Measurements from ENCODE around the gene AFMID.

Gene AFMID

GRCh38 chr17:78180083-78180482 lies 7.1 kb upstream of the AFMID start:
- DNase-seq (ENCODE audit: low spot score): no peak

DNA sequence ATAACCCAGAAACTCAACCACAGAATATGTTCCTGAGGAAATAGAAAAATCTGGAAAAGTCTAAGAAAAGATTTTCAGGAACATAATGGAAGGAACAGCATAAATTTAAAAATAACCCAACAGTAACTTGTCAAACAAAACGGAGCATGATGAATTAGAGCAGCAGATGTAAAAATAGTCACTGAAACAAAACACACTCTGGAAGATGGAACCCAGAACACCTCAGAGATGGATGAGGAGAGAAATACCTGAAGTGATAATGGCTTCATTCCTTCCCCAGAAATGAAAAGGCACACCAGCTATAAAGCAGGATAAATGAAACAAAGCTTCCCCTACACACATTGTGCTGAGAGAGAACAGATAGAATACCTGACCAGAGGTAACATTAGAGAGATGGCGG lies 6.7 kb upstream of the AFMID start:
- DNase-seq (ENCODE audit: low spot score): no peak

GRCh38 chr17:78182504-78182903 lies 4.7 kb upstream of the AFMID start:
- no peak for DNase-seq (ENCODE audit: low spot score)

DNA sequence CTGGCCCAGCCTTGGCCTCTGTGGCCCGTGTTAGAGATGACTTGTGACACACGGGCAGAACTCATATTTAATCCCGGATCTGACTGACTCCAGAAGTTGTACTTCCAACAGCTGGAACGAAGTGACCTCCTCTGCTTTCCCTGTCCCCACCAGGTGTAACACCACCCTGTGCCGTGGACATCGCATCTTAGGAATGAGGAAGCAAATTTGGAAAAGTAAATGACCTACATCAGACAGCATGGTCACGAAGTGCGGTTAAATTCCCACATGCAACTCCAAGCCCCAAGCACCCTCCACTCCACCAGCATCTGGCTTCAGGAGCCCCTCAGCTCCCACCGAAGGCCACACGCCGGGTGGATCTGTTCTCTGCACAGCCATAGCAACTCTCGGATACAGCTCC lies 3.2 kb upstream of the AFMID start:
- no peak for DNase-seq (ENCODE audit: low spot score)

DNA sequence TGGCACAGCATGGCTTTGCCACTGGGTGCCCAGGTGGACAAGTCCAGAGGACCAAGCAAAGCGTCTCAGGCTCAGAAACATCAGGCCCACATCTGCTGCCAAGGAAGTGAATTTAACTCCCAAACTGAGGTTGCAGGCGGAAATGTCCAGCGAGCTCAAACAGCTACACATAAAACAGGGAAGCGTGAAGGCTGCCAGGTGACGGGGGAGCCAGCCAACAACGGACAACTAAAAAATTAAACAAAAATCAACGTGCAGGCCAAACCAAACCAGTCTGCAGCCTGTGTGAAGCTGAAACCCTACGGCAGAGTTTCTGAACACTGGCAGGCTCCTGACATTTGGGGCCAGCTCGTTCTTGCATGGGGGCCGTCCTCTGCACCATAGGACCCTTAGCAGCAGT lies 2.8 kb upstream of the AFMID start:
- no peak for DNase-seq (ENCODE audit: low spot score)

DNA sequence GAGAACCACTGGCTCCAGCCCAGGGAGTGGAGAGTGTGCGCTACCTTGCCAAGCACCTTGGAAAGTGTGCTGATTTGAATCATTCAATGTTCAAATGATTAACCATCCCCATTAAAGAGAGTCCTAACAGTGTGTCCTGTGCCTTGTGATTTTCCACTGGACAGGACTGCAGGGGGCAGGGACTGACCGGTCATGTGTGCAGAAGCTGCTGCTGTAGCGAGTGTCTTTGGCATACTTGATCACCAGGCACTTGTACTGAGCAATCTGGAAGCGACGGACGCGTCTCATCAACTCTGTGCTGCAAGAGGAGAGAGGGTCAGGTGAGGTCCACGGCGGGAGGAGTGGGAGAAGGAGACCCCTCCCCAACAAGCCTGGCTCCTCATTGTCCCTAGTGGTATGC lies 2.3 kb upstream of the AFMID start:
- no peak for DNase-seq (ENCODE audit: low spot score)

- DNase-seq (ENCODE audit: low spot score): peak; percentile 65
These were observed 1.0 kb upstream of the AFMID start for GRCh38 chr17:78185981-78186691.

DNA sequence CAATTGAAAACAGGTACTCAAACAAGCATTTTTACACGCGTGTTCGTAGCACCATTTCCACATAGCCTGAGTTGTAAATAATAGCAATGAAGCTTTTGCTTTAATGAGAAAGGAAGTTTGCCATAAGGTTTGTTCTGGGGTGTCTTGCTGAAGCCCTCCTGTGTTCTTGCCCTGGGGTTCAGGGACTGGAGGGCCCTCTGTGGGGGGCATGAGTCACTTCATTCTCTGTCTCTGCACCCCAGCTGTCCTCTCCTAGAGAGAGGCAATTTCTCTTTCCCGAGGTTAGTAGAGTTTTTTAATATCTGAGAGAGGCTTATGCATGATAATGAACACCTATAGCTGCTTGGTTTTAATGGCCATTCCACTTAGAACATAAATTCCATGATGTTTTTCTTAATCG lies 9.6 kb downstream of the AFMID start:
- no peak for DNase-seq (ENCODE audit: low spot score)

DNA sequence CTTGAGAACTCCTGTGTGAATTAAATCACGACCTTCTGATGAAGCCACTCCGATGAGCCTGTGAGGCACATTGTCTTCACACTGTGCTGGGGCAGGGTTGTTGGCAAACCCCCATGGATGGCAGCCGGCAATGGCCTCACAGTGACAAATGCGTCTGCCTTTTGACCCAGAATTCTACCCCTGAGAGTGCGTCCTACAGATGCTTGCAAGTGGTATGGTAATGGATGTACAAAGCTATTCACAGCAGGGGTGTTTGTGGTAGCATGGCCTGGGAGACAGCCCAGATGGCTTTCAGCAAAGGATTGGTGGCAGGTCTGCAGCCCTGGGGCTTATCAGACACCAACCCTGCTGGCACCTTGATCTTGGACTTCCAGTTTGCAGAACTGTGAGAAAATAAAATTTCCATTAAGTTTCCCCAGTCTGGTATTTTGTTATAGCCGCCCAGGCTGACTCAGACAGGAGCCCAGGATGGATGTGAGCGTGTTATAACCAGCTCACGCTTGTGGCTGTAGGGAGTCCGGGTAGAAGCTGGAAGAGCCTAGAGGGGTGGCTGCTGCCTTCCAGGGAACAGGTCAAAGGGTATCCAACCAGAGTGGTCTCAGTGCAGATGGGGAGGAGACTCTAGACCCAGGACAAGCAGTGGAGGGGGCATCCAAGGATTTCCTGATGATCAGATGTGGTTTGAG lies 10.1 kb downstream of the AFMID start:
- DNase-seq (ENCODE audit: low spot score): no peak

DNA sequence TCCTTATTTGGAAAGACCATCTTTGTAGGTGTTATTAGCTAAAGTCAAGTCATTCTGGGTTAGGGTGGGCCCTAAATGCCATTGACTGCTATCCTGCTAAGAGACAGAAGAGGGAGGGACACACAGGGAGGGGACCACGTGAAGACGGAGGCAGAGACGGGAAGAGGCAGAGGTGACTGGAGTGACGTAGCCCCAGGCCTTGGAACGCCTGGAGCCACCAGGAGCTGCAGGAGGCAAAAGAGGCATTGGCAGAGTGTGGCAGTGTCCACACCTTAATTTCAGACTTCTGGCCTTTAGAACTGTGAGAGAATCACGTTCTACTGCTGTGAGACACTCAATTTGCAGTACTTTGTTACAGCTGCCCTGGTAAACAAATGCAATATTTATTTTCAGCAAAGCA lies 13.3 kb downstream of the AFMID start:
- no peak for DNase-seq (ENCODE audit: low spot score)

- no peak for DNase-seq (ENCODE audit: low spot score)
These were observed 15.5 kb downstream of the AFMID start for GRCh38 chr17:78202666-78203065.

- no peak for DNase-seq (ENCODE audit: low spot score)
These were observed 17.4 kb downstream of the AFMID start for GRCh38 chr17:78204387-78205123.

DNA sequence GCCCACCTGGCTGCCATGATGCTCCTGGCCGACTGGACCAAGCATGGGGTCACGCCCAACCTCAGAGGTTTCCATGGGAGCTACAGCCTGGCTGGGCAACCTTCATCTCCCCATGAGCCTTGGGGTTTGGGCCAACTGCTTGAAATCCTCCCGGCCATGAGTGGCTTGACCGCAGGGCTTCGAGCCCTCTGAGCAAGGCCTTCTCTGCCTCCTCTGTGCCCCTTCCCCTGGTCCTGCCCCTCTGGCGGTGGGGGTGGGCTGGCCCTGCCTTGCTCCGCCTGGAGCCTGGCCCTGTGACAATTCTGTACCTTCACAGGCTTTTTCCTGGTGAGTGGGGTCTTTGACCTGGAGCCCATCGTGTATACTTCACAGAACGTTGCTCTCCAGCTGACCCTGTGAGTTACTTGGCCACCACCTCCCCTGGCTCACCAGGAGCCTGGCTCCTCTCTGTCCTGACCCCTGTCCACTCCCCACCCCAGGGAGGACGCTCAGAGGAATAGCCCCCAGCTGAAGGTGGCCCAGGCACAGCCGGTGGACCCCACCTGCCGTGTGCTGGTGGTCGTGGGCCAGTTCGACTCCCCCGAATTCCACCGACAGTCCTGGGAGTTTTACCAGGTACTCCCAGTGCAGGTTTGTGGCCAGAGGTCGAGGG lies 18.1 kb downstream of the AFMID start:
- DNase-seq (ENCODE audit: low spot score): no peak

DNA sequence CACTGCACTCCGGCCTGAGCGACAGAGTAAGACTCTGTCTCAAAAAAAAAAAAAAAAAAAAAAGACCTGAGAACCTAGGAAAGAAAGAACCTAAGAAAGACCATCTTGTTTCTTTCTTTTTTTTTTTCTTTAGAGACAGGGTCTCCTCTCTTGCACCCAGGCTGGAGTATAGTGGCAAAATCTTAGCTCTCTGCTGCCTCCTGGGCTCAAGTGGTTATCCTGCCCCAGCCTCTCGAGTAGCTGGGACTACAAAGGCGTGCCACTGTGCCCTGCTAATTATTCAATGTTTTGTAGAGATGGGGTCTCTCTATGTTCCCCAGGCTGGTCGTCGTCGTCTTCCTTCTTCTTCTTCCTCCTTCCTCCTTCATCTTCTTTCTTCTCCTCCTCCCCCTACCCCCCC lies 19.1 kb downstream of the AFMID start:
- DNase-seq (ENCODE audit: low spot score): no peak

GRCh38 chr17:78208486-78208885 lies 21.3 kb downstream of the AFMID start:
- no peak for DNase-seq (ENCODE audit: low spot score)

GRCh38 chr17:78210111-78210510 lies 22.9 kb downstream of the AFMID start:
- no peak for DNase-seq (ENCODE audit: low spot score)

- no peak for DNase-seq (ENCODE audit: low spot score)
These were observed 23.9 kb downstream of the AFMID start for GRCh38 chr17:78211032-78211431.

- peak; percentile 98 for DNase-seq (ENCODE audit: low spot score)
These were observed 27.0 kb downstream of the AFMID start, which contains the start of gene BIRC5 for GRCh38 chr17:78214016-78214705. TSS of gene BIRC5 (plus strand) at chr17:78214253. CDS start at chr17:78214317, 64 bp downstream.

- DNase-seq (ENCODE audit: low spot score): no peak
These were observed 27.5 kb downstream of the AFMID start for GRCh38 chr17:78214706-78215061.

DNA sequence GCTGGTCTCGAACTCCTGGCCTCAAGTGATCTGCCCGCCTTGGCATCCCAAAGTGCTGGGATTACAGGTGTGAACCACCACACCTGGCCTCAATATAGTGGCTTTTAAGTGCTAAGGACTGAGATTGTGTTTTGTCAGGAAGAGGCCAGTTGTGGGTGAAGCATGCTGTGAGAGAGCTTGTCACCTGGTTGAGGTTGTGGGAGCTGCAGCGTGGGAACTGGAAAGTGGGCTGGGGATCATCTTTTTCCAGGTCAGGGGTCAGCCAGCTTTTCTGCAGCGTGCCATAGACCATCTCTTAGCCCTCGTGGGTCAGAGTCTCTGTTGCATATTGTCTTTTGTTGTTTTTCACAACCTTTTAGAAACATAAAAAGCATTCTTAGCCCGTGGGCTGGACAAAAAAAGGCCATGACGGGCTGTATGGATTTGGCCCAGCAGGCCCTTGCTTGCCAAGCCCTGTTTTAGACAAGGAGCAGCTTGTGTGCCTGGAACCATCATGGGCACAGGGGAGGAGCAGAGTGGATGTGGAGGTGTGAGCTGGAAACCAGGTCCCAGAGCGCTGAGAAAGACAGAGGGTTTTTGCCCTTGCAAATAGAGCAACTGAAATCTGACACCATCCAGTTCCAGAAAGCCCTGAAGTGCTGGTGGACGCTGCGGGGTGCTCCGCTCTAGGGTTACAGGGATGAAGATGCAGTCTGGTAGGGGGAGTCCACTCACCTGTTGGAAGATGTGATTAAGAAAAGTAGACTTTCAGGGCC lies 32.4 kb downstream of the AFMID start:
- peak; percentile 74 for DNase-seq (ENCODE audit: low spot score)

- no peak for DNase-seq (ENCODE audit: low spot score)
These were observed 35.9 kb downstream of the AFMID start for GRCh38 chr17:78223061-78223460.

Measured in iPS-NIHi11 (cell line).